WERI-Rb-1 (cell line): ENCODE measurements around the gene PTMS.

Experiments
- DNase-seq: peaks from one replicate; pipeline ENCODE4 v3.0.0-alpha.2; 2020
- H3K27ac ChIP-seq: fragments of 250-450 bp; sonication (Bioruptor Pico); 2 replicates; pipeline ENCODE4 v1.5.1; 2020; ENCODE audit warnings: mild to moderate bottlenecking, moderate library complexity
- H3K27me3 ChIP-seq: fragments of 250-450 bp; sonication (Bioruptor Pico); 2 replicates; pipeline ENCODE4 v1.5.1; 2021; ENCODE audit warnings: mild to moderate bottlenecking, low read depth, moderate library complexity; ENCODE audit not compliant: insufficient read depth, severe bottlenecking
- H3K36me3 ChIP-seq: fragments of 250-450 bp; sonication (Bioruptor Pico); 2 replicates; pipeline ENCODE4 v1.5.1; 2020; ENCODE audit warnings: mild to moderate bottlenecking, moderate library complexity
- H3K4me3 ChIP-seq: 2 replicates; pipeline ENCODE4 v1.5.1; 2011; ENCODE audit warnings: low read depth, mild to moderate bottlenecking, control low read depth, low read length
- H3K9me3 ChIP-seq: fragments of 250-450 bp; sonication (Bioruptor Pico); 2 replicates; pipeline ENCODE4 v1.5.1; 2021; ENCODE audit warnings: mild to moderate bottlenecking, moderate library complexity; ENCODE audit not compliant: severe bottlenecking
- CTCF ChIP-seq: IDR thresholded peaks from 2 replicates; pipeline ENCODE4 v1.5.1; 2011; ENCODE audit warnings: low read depth, mild to moderate bottlenecking, control low read depth, inconsistent platforms, low read length

Gene PTMS

GRCh38 chr12:6782119-6782518 lies 16.0 kb downstream of the PTMS start:
- H3K9me3 ChIP-seq = no peaks in the 10 kb centered on the region
- DNase-seq = no peak
- no peak overlapping the region for H3K4me3 ChIP-seq
- TF ChIP-seq CTCF = no peak
- H3K36me3 ChIP-seq = peaks cover 13% of the 10 kb centered on the region
- no peak overlapping the region for H3K27ac ChIP-seq
- no peaks in the 10 kb centered on the region for H3K27me3 ChIP-seq

- Histone ChIP-seq H3K4me3 (no peak overlapping the region), H3K36me3 (peaks cover 4% of the 10 kb centered on the region), H3K27me3 (no peaks in the 10 kb centered on the region), H3K9me3 (no peaks in the 10 kb centered on the region), H3K27ac (no peak overlapping the region)
- TF ChIP-seq CTCF = no peak
- DNase-seq = no peak
Observed at GRCh38 chr12:6782850-6783566, 16.8 kb downstream of the PTMS start.

GRCh38 chr12:6783828-6784227 lies 17.7 kb downstream of the PTMS start:
- H3K4me3 ChIP-seq = no peak overlapping the region
- TF ChIP-seq CTCF = no peak
- H3K27me3 ChIP-seq = no peaks in the 10 kb centered on the region
- H3K27ac ChIP-seq = no peak overlapping the region
- no peak for DNase-seq
- no peaks in the 10 kb centered on the region for H3K36me3 ChIP-seq
- no peaks in the 10 kb centered on the region for H3K9me3 ChIP-seq

- DNase-seq = no peak
- TF ChIP-seq CTCF = no peak
- H3K9me3 ChIP-seq = no peaks in the 10 kb centered on the region
- H3K27ac ChIP-seq = no peak overlapping the region
- no peaks in the 10 kb centered on the region for H3K27me3 ChIP-seq
- H3K36me3 ChIP-seq = no peaks in the 10 kb centered on the region
- H3K4me3 ChIP-seq = no peak overlapping the region
Observed at GRCh38 chr12:6784296-6784695, 18.1 kb downstream of the PTMS start.

- no peaks in the 10 kb centered on the region for H3K9me3 ChIP-seq
- no peak overlapping the region for H3K4me3 ChIP-seq
- no peaks in the 10 kb centered on the region for H3K36me3 ChIP-seq
- TF ChIP-seq CTCF = no peak
- no peak for DNase-seq
- no peak overlapping the region for H3K27ac ChIP-seq
- H3K27me3 ChIP-seq = no peaks in the 10 kb centered on the region
Observed at GRCh38 chr12:6784761-6785160, 18.6 kb downstream of the PTMS start.
